Measurements from ENCODE around the gene NTM. TPM values are rescaled to one million over a fixed set of nuclear protein-coding genes. Genes with fewer than 3 reads are reported as not detected.

Gene NTM
- total RNA-seq, 1 donor from 2014 or later = 9.9 TPM

DNA sequence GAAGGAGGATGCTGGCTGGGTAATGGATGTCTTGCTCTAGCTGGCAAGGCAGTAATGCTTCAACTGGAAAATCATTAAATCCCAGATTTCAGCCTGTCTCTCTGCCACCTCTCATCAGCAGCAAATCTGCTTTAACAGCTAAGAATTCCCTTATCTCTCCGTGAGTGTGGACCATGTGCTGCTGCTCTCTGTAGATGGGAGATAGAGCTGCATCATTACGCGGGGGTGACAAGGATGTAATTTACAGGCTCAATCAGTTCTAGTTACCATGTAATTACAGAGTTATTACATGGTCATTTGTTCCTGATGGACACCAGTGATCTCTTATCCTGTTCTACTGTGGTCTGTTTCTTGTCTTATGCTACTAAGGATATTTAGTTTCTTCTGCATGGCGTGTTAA is 665.4 kb downstream of the NTM start:
- no peak overlapping the region for H3K27ac ChIP-seq (ENCODE audit: low read depth, low read length)
- H3K4me1 ChIP-seq (ENCODE audit: control insufficient read depth in 3 of 3, insufficient read depth in 3 of 3, low read length in 3 of 3) = peaks cover 0 to 3% (median 0%) of the 10 kb centered on the region in 3 donors
- H3K9ac ChIP-seq (ENCODE audit: low read depth in 1 of 3, low read length in 3 of 3) = no peak overlapping the region
- no peaks in the 10 kb centered on the region for H3K27me3 ChIP-seq (ENCODE audit: control insufficient read depth in 3 of 3, insufficient read depth in 3 of 3, low read length in 3 of 3)
- no peak overlapping the region for H3K4me3 ChIP-seq (ENCODE audit: low read length in 3 of 3)
- no peaks in the 10 kb centered on the region for H3K36me3 ChIP-seq (ENCODE audit: control insufficient read depth in 3 of 3, insufficient read depth in 3 of 3, low read length in 3 of 3)
- no peaks in the 10 kb centered on the region for H3K9me3 ChIP-seq (ENCODE audit: control insufficient read depth in 3 of 3, low read length in 3 of 3)

DNA sequence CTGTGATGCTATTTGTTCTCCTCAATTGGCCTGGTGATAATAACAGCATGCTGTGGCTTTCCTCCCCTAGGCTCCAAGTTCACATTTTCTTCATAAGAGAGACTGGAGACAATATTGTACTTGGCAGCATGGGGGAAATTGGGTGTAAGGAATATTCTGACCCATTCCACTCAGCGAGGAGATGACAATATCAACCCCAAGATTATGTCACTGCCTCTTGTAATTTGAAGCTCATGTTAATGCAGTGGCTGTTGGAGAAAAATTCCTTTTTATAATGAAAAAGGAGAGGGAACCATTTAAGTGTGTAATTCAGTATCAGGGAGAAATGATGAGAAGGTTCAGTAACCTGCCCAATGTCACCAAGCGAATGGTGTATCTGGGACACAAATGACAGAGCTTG is 665.8 kb downstream of the NTM start:
- Histone ChIP-seq H3K4me3 (ENCODE audit: low read length in 3 of 3) (no peak overlapping the region), H3K36me3 (ENCODE audit: control insufficient read depth in 3 of 3, insufficient read depth in 3 of 3, low read length in 3 of 3) (no peaks in the 10 kb centered on the region), H3K4me1 (ENCODE audit: control insufficient read depth in 3 of 3, insufficient read depth in 3 of 3, low read length in 3 of 3) (peaks cover 0 to 3% (median 0%) of the 10 kb centered on the region in 3 donors), H3K9me3 (ENCODE audit: control insufficient read depth in 3 of 3, low read length in 3 of 3) (no peaks in the 10 kb centered on the region), H3K27me3 (ENCODE audit: control insufficient read depth in 3 of 3, insufficient read depth in 3 of 3, low read length in 3 of 3) (no peaks in the 10 kb centered on the region), H3K27ac (ENCODE audit: low read depth, low read length) (no peak overlapping the region), H3K9ac (ENCODE audit: low read depth in 1 of 3, low read length in 3 of 3) (no peak overlapping the region)

- Histone ChIP-seq H3K9me3 (ENCODE audit: control insufficient read depth in 3 of 3, low read length in 3 of 3) (no peaks in the 10 kb centered on the region), H3K4me1 (ENCODE audit: control insufficient read depth in 3 of 3, insufficient read depth in 3 of 3, low read length in 3 of 3) (peaks cover 0 to 3% (median 0%) of the 10 kb centered on the region in 3 donors), H3K9ac (ENCODE audit: low read depth in 1 of 3, low read length in 3 of 3) (no peak overlapping the region), H3K36me3 (ENCODE audit: control insufficient read depth in 3 of 3, insufficient read depth in 3 of 3, low read length in 3 of 3) (no peaks in the 10 kb centered on the region), H3K27ac (ENCODE audit: low read depth, low read length) (no peak overlapping the region), H3K4me3 (ENCODE audit: low read length in 3 of 3) (no peak overlapping the region), H3K27me3 (ENCODE audit: control insufficient read depth in 3 of 3, insufficient read depth in 3 of 3, low read length in 3 of 3) (no peaks in the 10 kb centered on the region)
Observed at GRCh38 chr11:132036746-132037466, 666.5 kb downstream of the NTM start.

DNA sequence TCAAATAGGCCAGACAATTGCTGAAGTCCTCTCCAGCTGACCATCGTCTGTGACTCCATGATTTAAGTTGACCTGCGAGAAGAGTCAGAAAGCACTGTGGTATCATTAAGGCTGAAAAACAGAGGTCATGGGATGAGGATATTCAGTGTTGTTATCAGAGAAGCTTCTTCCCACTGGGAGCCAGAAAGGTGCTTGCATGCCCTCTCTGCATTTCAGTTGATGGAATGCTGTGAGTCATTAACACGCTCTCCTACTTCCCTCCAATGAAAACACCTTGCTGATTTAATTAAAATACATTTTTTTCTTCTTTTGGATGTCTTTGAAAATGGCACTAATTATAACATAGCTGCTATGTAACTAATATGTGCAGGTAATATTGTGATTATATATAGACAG is 667.0 kb downstream of the NTM start:
- Histone ChIP-seq H3K27ac (ENCODE audit: low read depth, low read length) (no peak overlapping the region), H3K9me3 (ENCODE audit: control insufficient read depth in 3 of 3, low read length in 3 of 3) (no peaks in the 10 kb centered on the region), H3K36me3 (ENCODE audit: control insufficient read depth in 3 of 3, insufficient read depth in 3 of 3, low read length in 3 of 3) (no peaks in the 10 kb centered on the region), H3K4me1 (ENCODE audit: control insufficient read depth in 3 of 3, insufficient read depth in 3 of 3, low read length in 3 of 3) (peaks cover 0 to 3% (median 0%) of the 10 kb centered on the region in 3 donors), H3K9ac (ENCODE audit: low read depth in 1 of 3, low read length in 3 of 3) (no peak overlapping the region), H3K4me3 (ENCODE audit: low read length in 3 of 3) (no peak overlapping the region), H3K27me3 (ENCODE audit: control insufficient read depth in 3 of 3, insufficient read depth in 3 of 3, low read length in 3 of 3) (no peaks in the 10 kb centered on the region)

- Histone ChIP-seq H3K4me1 (ENCODE audit: control insufficient read depth in 3 of 3, insufficient read depth in 3 of 3, low read length in 3 of 3) (peaks cover 0 to 3% (median 0%) of the 10 kb centered on the region in 3 donors), H3K9me3 (ENCODE audit: control insufficient read depth in 3 of 3, low read length in 3 of 3) (no peaks in the 10 kb centered on the region), H3K4me3 (ENCODE audit: low read length in 3 of 3) (no peak overlapping the region), H3K36me3 (ENCODE audit: control insufficient read depth in 3 of 3, insufficient read depth in 3 of 3, low read length in 3 of 3) (no peaks in the 10 kb centered on the region), H3K9ac (ENCODE audit: low read depth in 1 of 3, low read length in 3 of 3) (no peak overlapping the region), H3K27me3 (ENCODE audit: control insufficient read depth in 3 of 3, insufficient read depth in 3 of 3, low read length in 3 of 3) (no peaks in the 10 kb centered on the region), H3K27ac (ENCODE audit: low read depth, low read length) (no peak overlapping the region)
Observed at GRCh38 chr11:132037956-132038355, 667.5 kb downstream of the NTM start.

DNA sequence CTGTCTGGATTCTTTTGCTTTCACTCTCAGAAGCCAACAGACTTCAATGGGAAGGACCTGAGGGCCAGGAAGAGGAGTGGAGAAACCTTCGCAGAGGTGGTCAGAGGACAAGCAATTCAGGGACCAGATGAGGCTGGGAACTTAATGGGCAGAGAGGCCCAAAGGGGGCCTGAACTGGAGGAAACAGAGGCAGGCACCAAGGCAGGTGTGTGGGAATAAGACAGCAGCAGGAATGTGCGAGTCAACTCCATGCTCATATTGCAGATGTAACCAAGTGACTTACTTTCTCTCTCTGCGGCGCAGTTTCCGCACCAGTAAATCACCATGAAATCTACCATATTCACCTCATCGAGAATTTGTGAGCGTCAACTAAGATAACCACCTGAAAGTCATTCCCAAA is 669.1 kb downstream of the NTM start:
- no peak overlapping the region for H3K27ac ChIP-seq (ENCODE audit: low read depth, low read length)
- H3K9ac ChIP-seq (ENCODE audit: low read depth in 1 of 3, low read length in 3 of 3) = no peak overlapping the region
- peaks cover 0 to 3% (median 0%) of the 10 kb centered on the region in 3 donors for H3K9me3 ChIP-seq (ENCODE audit: control insufficient read depth in 3 of 3, low read length in 3 of 3)
- no peaks in the 10 kb centered on the region for H3K36me3 ChIP-seq (ENCODE audit: control insufficient read depth in 3 of 3, insufficient read depth in 3 of 3, low read length in 3 of 3)
- no peak overlapping the region for H3K4me3 ChIP-seq (ENCODE audit: low read length in 3 of 3)
- H3K4me1 ChIP-seq (ENCODE audit: control insufficient read depth in 3 of 3, insufficient read depth in 3 of 3, low read length in 3 of 3) = no peaks in the 10 kb centered on the region
- H3K27me3 ChIP-seq (ENCODE audit: control insufficient read depth in 3 of 3, insufficient read depth in 3 of 3, low read length in 3 of 3) = no peaks in the 10 kb centered on the region

GRCh38 chr11:132042296-132042695 is 671.9 kb downstream of the NTM start:
- Histone ChIP-seq H3K36me3 (ENCODE audit: control insufficient read depth in 3 of 3, insufficient read depth in 3 of 3, low read length in 3 of 3) (no peaks in the 10 kb centered on the region), H3K4me1 (ENCODE audit: control insufficient read depth in 3 of 3, insufficient read depth in 3 of 3, low read length in 3 of 3) (no peaks in the 10 kb centered on the region), H3K27ac (ENCODE audit: low read depth, low read length) (no peak overlapping the region), H3K27me3 (ENCODE audit: control insufficient read depth in 3 of 3, insufficient read depth in 3 of 3, low read length in 3 of 3) (no peaks in the 10 kb centered on the region), H3K9ac (ENCODE audit: low read depth in 1 of 3, low read length in 3 of 3) (no peak overlapping the region), H3K9me3 (ENCODE audit: control insufficient read depth in 3 of 3, low read length in 3 of 3) (peaks cover 0 to 3% (median 0%) of the 10 kb centered on the region in 3 donors), H3K4me3 (ENCODE audit: low read length in 3 of 3) (no peak overlapping the region)

DNA sequence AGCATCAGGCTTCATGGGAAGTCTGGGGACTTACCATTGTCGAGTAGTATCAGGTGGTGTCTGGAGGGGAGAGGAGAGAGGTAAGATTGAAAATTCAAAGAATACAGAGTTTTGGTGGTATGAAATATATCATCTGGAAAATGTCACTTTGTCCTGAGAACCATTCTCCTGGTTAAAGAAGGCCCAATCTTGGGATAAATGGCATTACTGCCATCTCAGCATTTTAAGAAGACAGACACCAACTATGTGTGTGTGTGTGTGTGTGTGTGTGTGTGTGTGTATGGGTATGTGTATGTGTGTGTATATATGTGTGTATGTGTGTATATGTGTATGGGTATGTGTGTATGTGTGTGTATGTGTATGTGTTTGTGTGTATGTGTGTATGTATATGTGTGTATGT is 673.3 kb downstream of the NTM start:
- no peaks in the 10 kb centered on the region for H3K36me3 ChIP-seq (ENCODE audit: control insufficient read depth in 3 of 3, insufficient read depth in 3 of 3, low read length in 3 of 3)
- H3K4me3 ChIP-seq (ENCODE audit: low read length in 3 of 3) = no peak overlapping the region
- peaks cover 0 to 3% (median 0%) of the 10 kb centered on the region in 3 donors for H3K9me3 ChIP-seq (ENCODE audit: control insufficient read depth in 3 of 3, low read length in 3 of 3)
- H3K9ac ChIP-seq (ENCODE audit: low read depth in 1 of 3, low read length in 3 of 3) = no peak overlapping the region
- H3K27me3 ChIP-seq (ENCODE audit: control insufficient read depth in 3 of 3, insufficient read depth in 3 of 3, low read length in 3 of 3) = no peaks in the 10 kb centered on the region
- no peak overlapping the region for H3K27ac ChIP-seq (ENCODE audit: low read depth, low read length)
- H3K4me1 ChIP-seq (ENCODE audit: control insufficient read depth in 3 of 3, insufficient read depth in 3 of 3, low read length in 3 of 3) = no peaks in the 10 kb centered on the region

GRCh38 chr11:132045107-132045506 is 674.7 kb downstream of the NTM start:
- Histone ChIP-seq H3K9ac (ENCODE audit: low read depth in 1 of 3, low read length in 3 of 3) (no peak overlapping the region), H3K4me3 (ENCODE audit: low read length in 3 of 3) (no peak overlapping the region), H3K9me3 (ENCODE audit: control insufficient read depth in 3 of 3, low read length in 3 of 3) (peaks cover 0 to 3% (median 0%) of the 10 kb centered on the region in 3 donors), H3K27ac (ENCODE audit: low read depth, low read length) (no peak overlapping the region), H3K4me1 (ENCODE audit: control insufficient read depth in 3 of 3, insufficient read depth in 3 of 3, low read length in 3 of 3) (peaks cover 0 to under 1% (median 0%) of the 10 kb centered on the region in 3 donors), H3K36me3 (ENCODE audit: control insufficient read depth in 3 of 3, insufficient read depth in 3 of 3, low read length in 3 of 3) (no peaks in the 10 kb centered on the region), H3K27me3 (ENCODE audit: control insufficient read depth in 3 of 3, insufficient read depth in 3 of 3, low read length in 3 of 3) (no peaks in the 10 kb centered on the region)

- Histone ChIP-seq H3K4me3 (ENCODE audit: low read length in 3 of 3) (no peak overlapping the region), H3K9ac (ENCODE audit: low read depth in 1 of 3, low read length in 3 of 3) (no peak overlapping the region), H3K4me1 (ENCODE audit: control insufficient read depth in 3 of 3, insufficient read depth in 3 of 3, low read length in 3 of 3) (peaks cover 0 to 13% (median 0%) of the 10 kb centered on the region in 3 donors), H3K27ac (ENCODE audit: low read depth, low read length) (no peak overlapping the region), H3K27me3 (ENCODE audit: control insufficient read depth in 3 of 3, insufficient read depth in 3 of 3, low read length in 3 of 3) (no peaks in the 10 kb centered on the region), H3K9me3 (ENCODE audit: control insufficient read depth in 3 of 3, low read length in 3 of 3) (peaks cover 0 to 3% (median 0%) of the 10 kb centered on the region in 3 donors), H3K36me3 (ENCODE audit: control insufficient read depth in 3 of 3, insufficient read depth in 3 of 3, low read length in 3 of 3) (no peaks in the 10 kb centered on the region)
Observed at GRCh38 chr11:132046288-132046865, 676.0 kb downstream of the NTM start.
